Right lobe of liver (tissue), 6 donors: ENCODE results near the gene G0S2. TPM values are rescaled to one million over a fixed set of nuclear protein-coding genes. Genes with fewer than 3 reads are reported as not detected.

Experiments
- ATAC-seq, 4 donors: fragments of 200-7000 bp; cut with Tn5 transposase; one replicate each; pipeline ENCODE4 v1.9.1; 2020; ENCODE audit warnings: mild to moderate bottlenecking in 4 of 4, moderate library complexity in 4 of 4
- DNase-seq, 3 donors: peaks; one replicate each; pipeline ENCODE4 v3.0.0-alpha.2; 2020
- H3K27ac ChIP-seq, 3 donors: fragments of 200-600 bp; one replicate each; pipeline ENCODE4 v1.8.0; 2022
- H3K27me3 ChIP-seq, 2 donors: fragments of 200-600 bp; one replicate each; pipeline ENCODE4 v1.8.0; 2022
- H3K36me3 ChIP-seq, 4 donors: fragments of 200-600 bp; sonication (generic) in 1 of 4; one replicate each; pipeline versions ENCODE4 v1.5.1 to v1.8.0; 2017 to 2022; ENCODE audit warnings: control low read depth in 1 of 4
- H3K4me1 ChIP-seq, 4 donors: fragments of 200-600 bp; sonication (generic) in 1 of 4; one replicate each; pipeline versions ENCODE4 v1.5.1 to v1.8.0; 2017 to 2022; ENCODE audit warnings: control low read depth in 1 of 4
- H3K4me3 ChIP-seq, 3 donors: fragments of 200-600 bp; one replicate each; pipeline ENCODE4 v1.8.0; 2022
- H3K9me3 ChIP-seq, 4 donors: fragments of 200-600 bp; sonication (generic) in 1 of 4; one replicate each; pipeline versions ENCODE4 v1.5.1 to v1.8.0; 2017 to 2022; ENCODE audit warnings: control low read depth in 1 of 4
- POLR2A ChIP-seq: fragments of 450-650 bp; IDR thresholded peaks from one replicate; pipeline ENCODE4 v1.6.1; 2017; ENCODE audit warnings: antibody characterized with exemption, mild to moderate bottlenecking
- WGBS: methylation state at CpG from one replicate; pipeline ENCODE4 v1.1.6; 2018; ENCODE audit warnings: low coverage, low lambda C conversion rate; ENCODE audit not compliant: insufficient coverage; ENCODE audit errors: missing lambda C conversion rate; 5-methylcytosine and 5-hydroxymethylcytosine counted together
- intact Hi-C, 2 donors: fragments of 100-400 bp; cut with DNase I; formaldehyde crosslinking; loops; one replicate each; pipeline versions ENCODE4 v1.11.2 to v1.14.1; 2022
- long read RNA-seq: library from polyadenylated mRNA; unstranded; transcript quantifications from one replicate; pipeline ENCODE4 v2.0.0, GENCODE V29; 2019
- total RNA-seq, 6 experiments: library from RNA; depleted of rRNA in 2 of 6; stranded (reverse); fragments of >200 nt in 2 of 6; fragmentation: NEBNext Ultra II Directional in 3 of 6; extraction: Animal tissue kit (Norgen Biotek cat#: 25700) in 3 of 6; gene quantifications; one replicate each; pipeline versions ENCODE4 v1.1.0 to v1.2.4, GENCODE V29; 2016 to 2023
- TF ChIP-seq, protein P1 (sequence below), 4 donors: fragments of 200-600 bp in 3 of 4; fragments of 450-650 bp in 1 of 4; IDR thresholded peaks; one replicate each; pipeline versions ENCODE4 v1.5.1 to v1.8.0; 2016 to 2022; ENCODE audit warnings: antibody characterized with exemption in 4 of 4, mild to moderate bottlenecking in 2 of 4
- donor health status: DM: no; HTN: yes; CAD: no.
- donor health status: DM: no; HTN: no; CAD: no.
- donor health status: DM: no; HTN: no; CAD: no.
- donor health status: DM: no; HTN: yes; CAD: no.
- donor health status: DM: no; HTN: yes; CAD: no.

Gene G0S2, protein sequence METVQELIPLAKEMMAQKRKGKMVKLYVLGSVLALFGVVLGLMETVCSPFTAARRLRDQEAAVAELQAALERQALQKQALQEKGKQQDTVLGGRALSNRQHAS
- total RNA-seq: 100 to 1,000 TPM in 4 of 6 experiments, 10 to 100 TPM in 2; 36.9 to 749 (median 247) TPM
- long read RNA-seq, transcript G0S2-201 (2 exons, 866 nt): major isoform, 61 of 61 reads
- long read RNA-seq, partial matches to known transcripts: 0 of 61 reads
- long read RNA-seq, other reads (novel, unspliced or antisense): 0 of 61 reads

DNA sequence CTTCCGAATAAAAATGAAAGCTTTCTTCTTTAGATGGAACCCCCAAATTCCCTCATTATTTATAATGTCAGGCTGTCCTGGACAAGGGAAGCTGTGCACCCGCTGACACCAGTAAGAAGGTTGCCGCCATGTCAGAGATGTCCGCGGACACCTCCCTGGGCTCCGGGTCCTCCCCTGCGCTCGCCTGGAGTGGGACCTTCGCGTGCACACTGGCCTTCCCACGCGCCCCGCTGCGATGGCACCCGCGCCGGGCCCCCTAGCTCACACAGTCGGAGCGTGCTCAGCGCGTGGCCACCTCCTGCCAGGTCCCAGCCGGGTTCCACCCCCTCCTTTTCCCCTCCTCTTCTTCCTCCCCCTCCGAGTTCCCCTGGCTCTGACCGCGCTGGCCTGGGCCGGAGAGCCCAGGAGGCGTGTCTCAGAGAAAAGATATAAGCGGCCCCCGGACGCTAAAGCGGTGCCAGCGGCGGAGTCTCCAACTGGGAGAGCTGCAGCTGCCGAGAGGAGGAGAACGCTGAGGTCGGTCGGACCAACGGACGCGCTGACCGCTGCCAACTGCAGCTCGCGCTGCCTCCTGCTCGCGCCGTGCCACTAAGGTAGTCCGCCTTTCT is at the start of gene G0S2:
Gene G0S2, plus strand, starts transcription at position 456 of the 608 bp plus-strand sequence. CDS start 273 bp downstream, outside the sequence.
- DNase-seq (peak; percentile 89 to 97 (median 95)), ATAC-seq (peak; percentile 71 to 88 (median 82))
- intact Hi-C loops: no loop called here
- Histone ChIP-seq H3K4me1 (peaks cover 0 to 52% (median 23%) of the 10 kb centered on the region in 4 donors), H3K27me3 (no peaks in the 10 kb centered on the region), H3K9me3 (no peaks in the 10 kb centered on the region), H3K4me3 (peak within 1 kb of the TSS; percentile 51 to 86 (median 75)), H3K27ac (peak within 1 kb of the TSS; percentile 25 to 81 (median 66)), H3K36me3 (no peaks in the 10 kb centered on the region)
- peak; percentile 99 for TF ChIP-seq POLR2A
- TF ChIP-seq, protein P1, sequence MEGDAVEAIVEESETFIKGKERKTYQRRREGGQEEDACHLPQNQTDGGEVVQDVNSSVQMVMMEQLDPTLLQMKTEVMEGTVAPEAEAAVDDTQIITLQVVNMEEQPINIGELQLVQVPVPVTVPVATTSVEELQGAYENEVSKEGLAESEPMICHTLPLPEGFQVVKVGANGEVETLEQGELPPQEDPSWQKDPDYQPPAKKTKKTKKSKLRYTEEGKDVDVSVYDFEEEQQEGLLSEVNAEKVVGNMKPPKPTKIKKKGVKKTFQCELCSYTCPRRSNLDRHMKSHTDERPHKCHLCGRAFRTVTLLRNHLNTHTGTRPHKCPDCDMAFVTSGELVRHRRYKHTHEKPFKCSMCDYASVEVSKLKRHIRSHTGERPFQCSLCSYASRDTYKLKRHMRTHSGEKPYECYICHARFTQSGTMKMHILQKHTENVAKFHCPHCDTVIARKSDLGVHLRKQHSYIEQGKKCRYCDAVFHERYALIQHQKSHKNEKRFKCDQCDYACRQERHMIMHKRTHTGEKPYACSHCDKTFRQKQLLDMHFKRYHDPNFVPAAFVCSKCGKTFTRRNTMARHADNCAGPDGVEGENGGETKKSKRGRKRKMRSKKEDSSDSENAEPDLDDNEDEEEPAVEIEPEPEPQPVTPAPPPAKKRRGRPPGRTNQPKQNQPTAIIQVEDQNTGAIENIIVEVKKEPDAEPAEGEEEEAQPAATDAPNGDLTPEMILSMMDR (IDR thresholded peaks at IDR 0.05): no peak
- 6% methylated on average over 5 of the region's 47 CpGs for WGBS

DNA sequence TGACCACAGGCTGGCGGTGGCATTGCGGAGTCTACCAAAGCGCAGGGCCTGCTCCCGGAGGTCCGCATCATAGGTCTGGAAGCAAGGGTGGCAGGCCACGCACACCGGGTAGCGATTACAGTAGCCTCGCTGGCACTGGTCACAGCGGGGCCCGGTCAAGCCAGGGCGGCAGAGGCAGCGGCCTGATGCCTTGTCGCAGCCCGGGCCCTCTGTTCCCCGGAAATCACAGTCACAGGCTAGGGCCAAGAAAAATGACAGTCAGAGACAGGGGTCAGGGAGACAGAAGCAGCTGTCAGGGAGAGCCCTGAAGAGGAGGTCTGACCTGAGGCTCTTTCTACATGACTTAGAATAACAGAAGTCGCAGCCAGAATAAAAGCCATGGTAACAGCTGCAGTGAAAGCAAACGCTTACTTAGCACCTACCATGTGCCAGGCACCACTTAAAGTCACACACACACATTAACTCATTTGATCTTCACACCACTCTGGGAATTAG is 49.4 kb upstream of the G0S2 start:
- H3K4me1 ChIP-seq: peaks cover 0 to 41% (median 10%) of the 10 kb centered on the region in 4 donors
- WGBS: 47% methylated on average over 2 of the region's 18 CpGs
- TF ChIP-seq, protein P1 (IDR thresholded peaks at IDR 0.05): no peak
- no peak for TF ChIP-seq POLR2A
- no peak overlapping the region for H3K4me3 ChIP-seq
- H3K36me3 ChIP-seq: no peaks in the 10 kb centered on the region
- intact Hi-C loops: loop anchor here in 1 of 2 donors (10.0 kb wide), 1 partner anchor 51 kb away; no protein-coding TSS in a partner anchor
- no peaks in the 10 kb centered on the region for H3K27me3 ChIP-seq
- H3K9me3 ChIP-seq: no peaks in the 10 kb centered on the region
- DNase-seq (no peak), ATAC-seq (no peak)
- no peak overlapping the region for H3K27ac ChIP-seq

DNA sequence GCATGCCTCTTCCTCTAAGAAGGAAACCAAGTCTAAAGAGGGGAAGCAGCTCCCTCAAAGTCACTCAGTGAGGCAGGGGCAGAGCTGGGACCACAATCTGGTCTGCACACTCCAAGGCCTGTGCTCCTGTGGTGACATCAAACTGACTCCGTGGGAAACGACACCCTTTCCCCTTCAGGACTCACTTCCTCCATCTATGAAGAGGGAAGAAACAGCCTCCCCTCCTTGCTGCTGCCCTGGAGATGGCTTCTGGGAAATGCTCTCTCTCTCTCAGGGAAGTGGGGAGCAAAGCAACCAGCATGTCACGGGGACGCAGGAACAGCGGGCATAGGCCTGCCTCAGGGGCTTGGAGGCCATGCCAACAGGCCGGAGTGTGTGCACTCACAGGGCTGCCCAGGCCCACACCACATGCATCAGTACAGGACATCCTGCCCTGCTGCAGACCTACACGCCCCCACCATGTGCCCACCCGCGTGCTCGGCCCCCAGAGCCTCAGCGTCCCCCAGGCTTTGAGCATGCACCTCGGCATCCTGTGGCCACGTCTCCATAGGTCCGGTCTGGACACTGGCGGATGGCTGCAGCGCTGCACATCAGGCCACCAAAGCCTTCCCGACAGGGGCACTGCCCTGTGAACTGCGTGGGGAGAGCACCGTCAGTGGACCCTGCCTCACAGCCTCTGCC is 48.7 kb upstream of the G0S2 start:
- ATAC-seq: no peak
- TF ChIP-seq, protein P1 (IDR thresholded peaks at IDR 0.05): no peak
- no peak for TF ChIP-seq POLR2A

DNA sequence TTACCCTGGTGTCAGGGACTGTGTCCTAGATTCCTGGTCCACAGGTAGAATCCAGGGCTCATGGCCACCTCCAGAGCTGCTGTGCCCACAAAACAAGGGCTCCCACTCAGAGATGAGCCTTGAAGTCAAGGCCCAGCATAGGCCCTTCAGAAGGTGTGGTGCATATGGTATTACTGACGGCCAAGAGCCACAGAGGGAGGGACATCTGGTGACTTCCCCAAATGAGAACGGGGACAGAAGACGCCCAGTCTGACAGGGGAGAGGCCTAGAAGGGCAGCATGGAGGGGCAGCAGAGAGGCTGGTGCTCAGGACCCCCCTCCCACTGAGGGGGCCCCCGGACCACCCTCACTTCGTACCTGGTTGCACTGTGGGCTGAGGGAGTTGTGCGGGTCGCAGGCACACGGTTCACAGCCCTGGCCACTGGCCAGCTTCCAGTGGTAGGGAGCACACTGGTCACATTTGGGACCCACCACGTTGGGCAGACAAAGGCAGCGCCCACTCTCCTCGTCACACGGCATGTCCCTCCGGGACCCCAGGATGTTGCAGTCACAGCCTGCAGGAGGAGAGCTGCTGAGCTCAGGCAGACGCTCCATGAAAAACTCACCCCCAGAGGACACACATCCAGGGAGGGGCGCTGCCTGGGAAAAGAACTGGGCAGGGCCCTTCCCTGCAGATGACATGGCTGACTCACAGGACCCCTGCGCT is 48.0 kb upstream of the G0S2 start:
- H3K9me3 ChIP-seq: no peaks in the 10 kb centered on the region
- H3K4me1 ChIP-seq: peaks cover 0 to 32% (median 11%) of the 10 kb centered on the region in 4 donors
- H3K4me3 ChIP-seq: peak overlapping the region in 2 of 3 donors; percentile 40 to 57
- WGBS: 33% methylated on average over 2 of the region's 16 CpGs
- H3K36me3 ChIP-seq: no peaks in the 10 kb centered on the region
- TF ChIP-seq, protein P1 (IDR thresholded peaks at IDR 0.05): no peak
- TF ChIP-seq POLR2A: no peak
- intact Hi-C loops: loop anchor here in 1 of 2 donors (10.0 kb wide), 1 partner anchor 52 kb away; no protein-coding TSS in a partner anchor
- H3K27ac ChIP-seq: peak overlapping the region in 1 of 3 donors; percentile 83
- no peaks in the 10 kb centered on the region for H3K27me3 ChIP-seq
- DNase-seq (no peak), ATAC-seq (peak in 3 of 4 donors; percentile 3 to 19 (median 15))

More for the DNA sequence above, 48.7 kb upstream of the G0S2 start:
- H3K9me3 ChIP-seq: no peaks in the 10 kb centered on the region
- H3K4me3 ChIP-seq: no peak overlapping the region
- H3K27ac ChIP-seq: no peak overlapping the region
- 81% methylated on average over 5 of the region's 19 CpGs for WGBS
- H3K36me3 ChIP-seq: no peaks in the 10 kb centered on the region
- no peak for DNase-seq
- H3K4me1 ChIP-seq: peaks cover 0 to 39% (median 11%) of the 10 kb centered on the region in 4 donors
- no peaks in the 10 kb centered on the region for H3K27me3 ChIP-seq
- intact Hi-C loops: loop anchor here in 1 of 2 donors (10.0 kb wide), 1 partner anchor 52 kb away; no protein-coding TSS in a partner anchor
